GM21515 (cell line): ENCODE data around the gene USP2.

Source experiments
- ATAC-seq: cut with Tn5 transposase; IDR thresholded peaks from one replicate; pipeline ENCODE4 v1.9.1; 2021; ENCODE audit not compliant: unreplicated experiment

Gene USP2

GRCh38 chr11:119310682-119311052, 70.8 kb downstream of the USP2 start:
- no peak for ATAC-seq

GRCh38 chr11:119309953-119310681, 71.4 kb downstream of the USP2 start:
- ATAC-seq, result no peak

GRCh38 chr11:119309411-119309810, 72.1 kb downstream of the USP2 start:
- ATAC-seq, result no peak

GRCh38 chr11:119307974-119308373, 73.5 kb downstream of the USP2 start:
- ATAC-seq, result no peak

- ATAC-seq, result no peak
Measured at GRCh38 chr11:119307219-119307618, 74.3 kb downstream of the USP2 start.

GRCh38 chr11:119306373-119306890, 75.1 kb downstream of the USP2 start:
- no peak for ATAC-seq

- ATAC-seq, result no peak
Measured at GRCh38 chr11:119305556-119306372, 75.7 kb downstream of the USP2 start.
